Right ventricle myocardium inferior (tissue), 1 donor: ENCODE results near the gene ATG4D. TPM values are rescaled to one million over a fixed set of nuclear protein-coding genes. Genes with fewer than 3 reads are reported as not detected.
"Not testable (repeated sequence)": the region's sequence is repeated elsewhere in the genome, so short reads cannot be mapped to it uniquely, and the experiment has no call there.

ENCODE experiments used
- ATAC-seq: fragments of 200-7000 bp; cut with Tn5 transposase; one replicate; pipeline ENCODE4 v1.9.1; 2020; ENCODE audit warnings: mild to moderate bottlenecking, moderate library complexity
- DNase-seq: peaks from one replicate; pipeline ENCODE4 v3.0.0; 2021; ENCODE audit errors: missing footprints
- intact Hi-C: fragments of 100-400 bp; cut with DNase I; formaldehyde crosslinking; loops from one replicate; pipeline ENCODE4 v1.11.0; 2022
- total RNA-seq: library from RNA; stranded (reverse); fragmentation: NEBNext Ultra II Directional; extraction: Animal tissue kit (Norgen Biotek cat#: 25700); gene quantifications from one replicate; pipeline ENCODE4 v1.2.1, GENCODE V29; 2021
- donor health status: DM: no; HTN: yes; CAD: no; lungs with severe emphysema.

Gene ATG4D
- total RNA-seq, 1 donor from 2014 or later: 47.6 TPM

DNA sequence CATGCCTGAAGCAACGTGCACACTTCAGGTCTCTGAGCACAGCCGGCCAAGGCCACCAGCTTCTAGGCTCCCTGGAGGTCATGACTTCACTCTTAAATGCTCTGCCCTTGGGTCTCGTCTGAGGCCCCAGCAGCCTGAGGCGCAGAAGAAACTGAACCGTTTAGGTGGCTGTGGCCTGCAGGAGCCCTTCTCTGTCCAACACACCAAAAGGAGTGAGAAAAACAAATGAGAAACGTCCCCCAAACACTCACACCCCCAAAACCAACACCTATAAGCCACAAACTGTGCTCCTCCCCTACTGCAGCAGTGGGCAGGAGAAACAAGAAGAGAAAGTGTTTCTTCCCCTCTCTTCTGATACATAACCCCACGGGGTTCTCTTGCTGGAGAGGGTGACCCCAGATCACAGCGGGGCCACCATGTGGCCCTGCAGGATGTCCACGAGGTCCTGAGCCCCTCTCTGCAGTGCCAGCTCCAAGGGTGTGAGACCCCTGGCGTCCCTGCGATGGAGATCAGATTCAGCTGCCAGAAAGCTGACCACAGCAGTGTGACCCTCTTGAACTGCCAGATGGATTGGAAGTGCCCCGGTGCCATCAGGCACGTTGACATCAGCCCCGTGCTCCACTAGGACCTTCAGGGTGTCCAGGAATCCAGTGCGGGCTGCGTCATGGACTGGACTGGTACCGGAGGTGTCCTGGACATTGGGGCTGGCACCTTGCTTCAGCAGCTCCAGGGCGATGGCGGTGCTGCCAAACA lies 23.1 kb downstream of the ATG4D start:
- intact Hi-C loops: loop anchor here (5.0 kb wide), 3 partner anchors 65 to 90 kb away; partner anchors contain the start of genes ILF3 and KEAP1
- ATAC-seq: no peak
- no peak for DNase-seq

DNA sequence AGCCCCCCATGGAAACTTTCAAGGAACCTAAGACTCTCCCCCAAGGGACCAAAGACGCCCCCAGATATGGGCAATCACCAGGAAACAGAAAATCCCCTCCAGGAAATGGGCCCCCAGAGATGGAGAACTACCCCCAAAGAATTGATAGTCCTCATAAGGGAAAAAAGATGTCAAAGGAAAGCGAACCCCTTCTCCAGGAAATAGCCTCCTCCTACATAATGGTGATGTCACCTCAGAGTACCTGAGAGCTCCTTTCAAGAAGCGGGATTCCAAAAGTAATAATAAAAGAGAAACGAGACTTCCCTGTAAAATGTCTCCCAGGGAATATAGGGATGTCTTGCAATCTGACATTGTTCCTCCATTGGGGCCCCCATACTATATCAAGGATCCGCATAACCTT lies 24.0 kb downstream of the ATG4D start:
- ATAC-seq: no peak
- intact Hi-C loops: loop anchor here (5.0 kb wide), 3 partner anchors 65 to 90 kb away; partner anchors contain the start of genes ILF3 and KEAP1
- no peak for DNase-seq

DNA sequence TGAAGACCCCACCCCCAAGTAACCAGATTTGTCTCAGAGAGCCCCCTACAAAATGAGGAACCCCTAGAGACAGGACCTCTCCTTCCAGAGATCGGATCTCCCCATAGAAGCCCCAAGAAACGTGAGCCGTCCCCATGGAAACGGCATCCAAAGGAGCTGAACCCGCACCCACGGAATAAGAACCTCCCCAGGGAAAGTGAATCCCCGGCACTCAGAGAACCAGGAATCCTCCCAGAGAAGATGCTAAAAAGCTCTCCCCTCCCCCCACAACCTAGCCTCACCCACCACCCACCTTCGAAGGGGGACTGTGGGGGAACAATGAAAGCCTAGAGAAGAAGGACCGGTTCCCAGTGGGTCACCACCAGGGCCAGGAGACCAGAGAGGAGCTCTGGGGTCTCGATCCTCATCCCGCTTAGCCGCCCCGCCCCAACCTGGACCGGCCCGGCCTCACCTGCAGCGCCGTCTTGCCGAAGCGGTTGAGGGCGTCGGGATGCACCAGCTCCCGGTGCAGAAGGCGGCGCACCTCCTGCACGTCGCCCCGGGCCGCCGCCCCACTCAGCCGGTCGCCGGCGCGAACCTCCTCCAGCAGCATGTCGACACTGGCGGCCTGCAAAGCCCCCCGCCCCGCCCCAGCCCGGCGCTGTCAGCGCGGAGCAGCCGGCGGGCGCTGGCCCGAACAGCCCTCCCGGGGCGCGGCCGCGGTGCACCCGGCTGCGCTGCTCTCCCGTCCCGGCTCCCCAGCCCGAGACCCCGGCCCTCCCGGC lies 24.5 kb downstream of the ATG4D start:
- ATAC-seq: no peak
- intact Hi-C loops: loop anchor here (5.0 kb wide), 3 partner anchors 66 to 91 kb away; partner anchors contain the start of genes ILF3 and KEAP1
- peak; percentile 81 for DNase-seq

DNA sequence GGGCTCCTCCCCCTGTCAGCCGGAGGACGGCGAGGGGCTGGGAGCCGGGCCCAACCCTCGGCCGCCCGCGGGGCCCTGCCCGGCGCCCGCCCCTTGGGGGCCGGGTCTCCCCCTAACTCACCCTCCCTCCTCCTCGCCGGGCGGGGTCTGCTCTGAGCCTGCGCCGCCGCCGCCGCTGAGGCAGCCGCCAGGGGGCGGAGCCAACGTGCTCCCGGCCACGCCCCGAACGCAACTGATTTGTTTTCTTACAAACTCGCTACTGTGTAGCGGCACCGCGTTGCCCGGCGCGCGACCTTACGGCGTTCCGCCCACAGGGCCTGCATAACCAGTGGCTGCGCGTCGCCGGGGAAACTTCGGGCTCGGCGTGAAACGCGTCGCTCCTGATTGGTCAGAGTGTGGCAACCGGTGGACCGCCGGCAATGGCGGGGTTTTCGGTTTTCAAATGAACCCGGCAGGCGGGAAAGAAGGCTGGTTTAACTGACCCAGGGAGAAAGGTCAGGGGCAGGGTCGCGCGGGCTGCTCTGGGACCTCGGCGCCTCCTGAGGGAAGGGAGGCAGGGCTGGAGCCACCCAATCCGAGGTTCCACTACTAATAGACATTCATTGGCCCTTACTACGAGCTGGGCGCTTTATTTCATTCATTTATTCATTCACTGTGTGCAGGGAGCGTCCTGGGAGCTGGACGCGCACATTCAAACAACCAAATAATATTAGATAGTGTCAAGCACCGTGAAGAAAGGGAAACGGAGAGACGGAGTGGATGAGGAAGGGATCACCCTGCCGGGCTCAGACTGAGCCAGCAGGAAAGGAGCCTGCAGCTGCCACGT lies 25.3 kb downstream of the ATG4D start, which contains the start of gene CDKN2D:
CDKN2D (minus strand) TSS at position 154 of the 826 bp plus-strand sequence. CDS start 326 bp downstream, outside the sequence.
- peak; percentile 100 for DNase-seq
- intact Hi-C loops: loop anchor here (5.0 kb wide), 3 partner anchors 67 to 92 kb away; partner anchors contain the start of genes ILF3 and KEAP1

DNA sequence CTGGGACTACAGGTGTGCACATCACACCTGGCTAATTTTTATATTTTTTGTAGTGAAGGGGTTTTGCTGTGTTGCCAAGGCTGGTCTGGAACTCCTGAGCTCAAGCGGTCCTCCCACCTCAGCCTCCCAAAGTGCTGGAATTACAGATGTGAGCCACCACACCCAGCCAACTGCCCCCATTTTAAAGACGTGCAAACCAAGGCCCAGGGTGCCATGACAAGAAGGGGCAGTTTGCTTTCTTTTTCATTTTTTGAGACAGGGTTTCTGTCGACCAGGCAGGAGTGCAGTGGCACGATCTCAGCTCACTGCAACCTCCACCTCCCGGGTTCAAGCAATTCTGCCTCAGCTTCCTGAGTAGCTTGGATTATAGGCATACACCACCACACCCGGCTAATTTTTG lies 30.1 kb downstream of the ATG4D start:
- intact Hi-C loops: loop anchor here (2.0 kb wide), 1 partner anchor 171 kb away; the partner anchor contains the start of gene CDC37
- not testable (repeated sequence) for DNase-seq, ATAC-seq

More for the DNA sequence above, 25.3 kb downstream of the ATG4D start, which contains the start of gene CDKN2D:
- peak; percentile 89 for ATAC-seq

DNA sequence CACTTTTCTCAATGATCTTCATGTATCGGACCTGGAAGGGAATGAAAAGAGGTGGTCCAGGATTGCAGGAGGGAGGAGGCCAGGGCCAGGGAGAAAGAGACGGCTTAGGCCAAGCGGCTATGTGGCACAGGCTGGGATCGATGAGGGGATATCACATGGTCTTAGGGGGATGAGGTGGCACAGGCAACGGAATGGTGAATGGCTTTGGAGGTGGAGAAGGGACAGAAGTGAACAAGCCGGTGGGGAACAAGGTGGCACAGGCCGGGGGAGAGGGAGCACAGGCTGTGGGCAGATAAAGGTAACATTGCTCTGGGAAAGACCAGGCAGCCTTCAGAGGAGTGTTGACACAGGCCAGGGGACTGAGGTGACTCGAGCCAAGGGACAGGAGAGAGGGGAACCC lies 30.8 kb downstream of the ATG4D start:
- ATAC-seq (no peak), DNase-seq (no peak)
- intact Hi-C loops: no loop called here

DNA sequence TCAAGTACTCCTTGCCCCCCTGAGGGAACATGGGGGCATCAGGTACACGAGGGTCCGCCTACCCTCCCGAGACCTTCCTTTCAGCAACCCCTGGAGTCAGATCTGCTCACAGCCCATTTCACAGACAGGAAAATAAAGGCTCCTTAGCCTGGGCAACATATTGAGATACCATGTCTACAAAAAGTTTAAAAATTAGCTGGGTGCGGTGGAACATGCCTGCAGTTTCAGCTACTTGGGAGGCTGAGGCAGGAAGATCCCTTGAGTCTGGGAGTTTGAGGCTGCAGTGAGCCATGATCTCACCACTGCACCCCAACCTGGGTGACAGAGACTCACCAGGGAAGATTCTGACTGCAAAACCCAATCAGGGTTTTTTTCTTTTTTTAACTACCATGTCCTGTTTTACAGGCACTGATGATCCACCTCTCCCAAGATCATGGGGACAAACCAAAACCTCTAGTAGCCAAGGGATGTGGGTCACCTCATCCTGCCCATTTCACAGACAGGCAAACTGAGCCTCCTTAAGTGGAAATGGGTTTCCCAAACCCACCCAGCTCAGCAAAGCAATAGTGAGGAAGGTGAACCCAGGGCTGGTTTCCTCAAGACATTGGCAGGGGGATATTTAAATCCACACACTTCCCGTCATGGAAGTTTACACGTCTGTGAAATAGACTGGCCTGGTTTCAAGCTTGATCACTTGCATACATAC lies 31.5 kb downstream of the ATG4D start:
- ATAC-seq (no peak), DNase-seq (no peak)
- intact Hi-C loops: no loop called here

DNA sequence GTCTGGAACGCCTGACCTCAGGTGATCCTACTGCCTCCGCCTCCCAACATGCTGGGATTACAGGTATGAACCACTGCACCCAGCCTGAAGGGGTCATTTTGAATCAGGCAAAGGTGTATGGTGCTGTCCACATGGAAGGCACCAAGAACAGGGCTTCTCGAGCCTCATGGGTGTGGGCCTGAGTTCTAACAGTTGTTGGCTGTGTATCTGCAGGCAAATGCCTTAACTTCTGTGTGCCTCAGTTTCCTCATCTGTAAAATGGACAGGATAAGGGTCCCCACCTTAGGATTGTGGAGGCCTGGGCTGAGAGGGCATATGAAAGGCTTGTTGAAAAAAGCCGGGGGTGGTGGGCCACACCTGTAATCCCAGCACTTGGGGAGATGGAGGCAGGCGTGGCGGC lies 34.2 kb downstream of the ATG4D start:
- intact Hi-C loops: no loop called here
- ATAC-seq: no peak
- DNase-seq: no peak

DNA sequence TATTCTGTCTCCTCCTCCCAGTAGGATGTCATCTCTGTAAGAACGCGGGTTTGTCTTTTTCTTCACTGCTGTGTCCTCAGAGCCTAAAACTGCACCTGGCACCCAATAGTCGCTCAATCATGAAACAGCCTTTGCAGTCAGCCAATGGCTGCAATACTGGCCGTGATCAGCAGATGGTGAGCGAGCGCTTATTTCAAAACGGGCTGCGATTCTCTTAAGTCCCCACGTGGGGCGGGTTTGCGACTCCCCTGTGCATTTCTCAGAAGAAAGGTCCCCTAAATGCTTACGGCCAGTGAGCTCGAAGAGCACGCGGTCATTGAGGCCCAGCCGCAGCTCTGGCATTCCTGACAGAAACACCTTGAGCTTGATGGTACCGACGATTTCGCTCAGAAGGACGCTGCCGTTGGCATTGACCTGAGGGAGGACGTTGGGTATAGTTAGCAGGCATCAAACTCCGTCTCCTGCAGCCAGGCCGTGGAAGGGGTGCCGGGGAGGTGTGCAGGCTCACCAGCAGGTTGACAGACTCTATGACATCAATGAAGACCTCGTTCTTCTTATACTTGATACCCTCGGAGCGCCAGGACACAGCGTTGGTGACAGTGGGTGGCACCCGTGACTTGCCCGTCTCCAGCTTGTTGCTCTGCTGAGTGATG lies 37.4 kb downstream of the ATG4D start:
- intact Hi-C loops: loop anchor here (1.0 to 2.0 kb wide), 2 partner anchors 63 to 120 kb away; partner anchors contain the start of gene QTRT1
- DNase-seq (peak; percentile 92), ATAC-seq (peak; percentile 89)

DNA sequence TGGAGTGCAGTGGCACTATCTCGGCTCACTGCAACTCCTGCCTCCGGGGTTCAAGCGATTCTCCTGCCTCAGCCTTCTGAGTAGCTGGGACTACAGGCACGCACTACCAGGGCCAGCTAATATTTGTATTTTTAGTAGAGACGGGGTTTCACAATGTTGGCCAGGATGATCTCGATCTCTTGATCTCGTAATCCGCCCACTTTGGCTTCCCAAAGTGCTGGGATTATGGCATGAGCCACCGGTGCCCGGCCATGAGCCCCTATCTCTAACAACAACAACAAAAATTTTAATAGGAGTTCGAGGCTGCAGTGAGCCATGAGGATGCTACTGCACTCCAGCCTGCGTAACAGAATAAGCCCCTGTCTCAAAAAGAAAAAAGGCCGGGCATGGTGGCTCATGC lies 38.4 kb downstream of the ATG4D start:
- ATAC-seq: no peak

DNA sequence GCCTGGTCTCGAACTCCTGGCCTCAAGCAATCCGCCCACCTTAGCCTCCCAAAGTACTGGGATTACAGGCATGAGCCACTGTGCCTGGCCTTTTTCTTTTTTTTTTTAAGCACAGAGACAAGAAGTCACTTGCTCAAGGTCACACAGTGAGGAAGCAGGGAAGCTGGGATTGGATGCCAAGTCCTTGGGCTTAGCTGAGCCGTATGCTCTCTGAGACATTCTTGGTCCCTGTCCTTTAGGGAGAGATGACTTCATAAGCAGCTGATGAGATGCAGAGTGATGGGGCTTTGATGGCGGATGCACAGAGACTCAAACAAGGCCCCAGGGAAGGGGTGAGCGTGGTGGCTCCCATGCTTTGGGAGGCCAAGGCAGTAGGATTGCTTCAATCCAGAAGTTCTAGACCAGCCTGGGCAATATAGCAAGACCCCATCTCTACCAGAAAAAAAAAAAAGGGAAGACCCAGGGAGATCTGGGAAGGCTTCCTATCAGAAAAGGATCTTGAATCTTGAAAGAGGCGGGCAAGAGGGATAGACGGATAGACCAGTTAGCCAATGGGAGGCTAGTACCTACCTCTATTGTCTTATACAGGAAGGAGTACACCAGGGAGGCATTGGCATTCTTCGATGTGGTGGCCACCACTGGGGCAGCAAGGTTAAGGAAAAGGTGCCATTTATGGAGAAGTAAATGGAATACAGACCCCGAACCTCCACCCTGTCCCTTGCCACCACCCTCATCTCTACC lies 39.5 kb downstream of the ATG4D start:
- intact Hi-C loops: no loop called here
- DNase-seq (no peak), ATAC-seq (no peak)

More for the DNA sequence above, 38.4 kb downstream of the ATG4D start:
- DNase-seq: no peak
- intact Hi-C loops: no loop called here

DNA sequence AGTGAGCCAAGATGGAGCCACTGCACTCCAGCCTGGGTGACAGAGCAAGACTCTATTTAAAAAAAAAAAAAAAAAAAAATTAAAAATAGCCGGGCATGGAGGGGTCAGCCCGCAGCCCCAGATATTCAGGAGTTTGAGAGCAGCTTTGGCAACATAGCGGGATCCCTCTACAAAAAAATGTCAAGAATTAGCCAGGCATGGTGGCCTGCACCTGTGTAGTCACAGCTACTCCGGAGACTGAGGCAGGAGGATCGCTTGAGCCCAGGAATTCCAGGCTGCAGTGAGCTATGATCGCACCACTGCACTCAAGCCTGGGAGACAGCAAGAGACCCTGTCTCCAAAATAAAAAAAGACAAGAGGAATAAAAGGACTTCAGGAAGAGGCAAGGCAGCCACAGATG lies 42.7 kb downstream of the ATG4D start:
- no peak for ATAC-seq
- DNase-seq: no peak
- intact Hi-C loops: no loop called here

DNA sequence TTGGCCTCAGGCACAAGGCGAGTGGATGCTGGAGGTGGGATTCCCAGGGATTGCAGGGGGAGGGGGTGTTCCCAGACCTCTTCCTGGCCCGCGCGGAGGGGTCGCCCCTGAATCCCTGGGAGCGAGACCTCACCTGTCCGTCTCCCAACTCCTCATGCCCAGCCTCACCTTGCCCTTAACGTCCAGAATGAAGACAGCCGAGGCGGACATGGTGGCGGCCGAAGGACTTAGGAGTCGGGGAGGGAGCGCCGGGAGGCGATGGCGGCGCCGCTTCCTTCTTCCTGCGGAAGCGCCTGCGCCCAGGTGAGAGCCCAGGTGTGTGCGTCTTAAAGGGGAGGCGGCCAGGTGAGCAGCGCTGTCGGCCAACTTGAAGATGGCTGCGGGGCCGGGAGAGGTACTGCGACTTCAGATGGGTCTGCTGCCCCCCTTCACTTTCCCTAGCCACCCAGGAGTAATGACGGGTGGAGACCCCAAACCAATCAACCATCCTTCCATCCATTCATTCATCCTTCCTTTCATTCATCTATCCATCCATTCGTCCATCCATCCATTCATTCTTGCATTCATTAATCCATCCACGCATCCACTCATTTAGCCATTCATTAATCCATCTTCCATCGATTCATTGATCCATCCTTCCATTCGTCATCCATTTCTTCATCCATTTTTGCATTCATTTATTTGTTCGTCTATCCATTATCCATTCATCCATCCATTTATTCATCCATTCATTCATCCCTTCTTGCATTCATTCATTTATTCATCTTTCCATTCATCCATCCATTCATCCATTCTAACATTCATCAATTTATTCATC lies 43.5 kb downstream of the ATG4D start, which contains the start of gene AP1M2:
AP1M2 (minus strand) TSS at position 291 of the 817 bp plus-strand sequence; CDS start at position 210, 81 bp downstream.
- no peak for DNase-seq
- ATAC-seq: no peak
- intact Hi-C loops: no loop called here

DNA sequence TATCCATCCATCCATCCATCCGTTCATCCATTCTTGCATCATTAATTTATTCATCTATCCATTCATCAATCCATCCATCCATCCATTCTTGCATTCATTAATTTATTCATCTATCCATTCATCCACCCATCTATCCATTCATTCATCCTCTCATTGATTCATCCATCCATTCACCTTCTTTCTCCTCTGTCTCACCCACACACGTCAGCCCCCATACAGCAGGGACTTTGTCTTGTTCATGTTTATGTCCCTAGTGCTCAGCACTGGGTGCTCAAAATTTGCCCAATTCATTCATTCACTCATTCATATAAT lies 44.1 kb downstream of the ATG4D start:
- intact Hi-C loops: no loop called here
- ATAC-seq (no peak), DNase-seq (no peak)

DNA sequence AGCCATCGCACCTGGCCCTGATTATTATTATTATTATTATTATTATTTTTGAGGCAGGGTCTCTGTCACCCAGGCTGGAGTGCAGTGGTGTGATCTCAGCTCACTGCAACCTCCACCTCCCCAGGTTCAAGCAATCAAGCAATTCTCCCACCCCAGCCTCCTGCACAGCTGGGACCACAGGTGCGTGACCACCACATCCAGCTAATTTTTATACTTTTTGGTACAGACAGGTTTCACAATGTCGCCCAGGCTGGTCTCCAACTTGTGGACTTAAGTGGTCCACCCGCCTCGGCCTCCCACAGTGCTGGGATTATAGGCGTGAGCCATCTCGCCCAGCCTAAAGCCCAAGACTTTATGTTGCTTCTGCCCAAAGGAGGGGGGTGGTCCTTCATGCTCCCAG lies 49.4 kb downstream of the ATG4D start:
- intact Hi-C loops: no loop called here
- DNase-seq (no peak), ATAC-seq (no peak)
